Activated naive CD8-positive, alpha-beta T cell treated with anti-CD3 and anti-CD28 coated beads, Interleukin-2, amount 10 ng/mL, durations not matched to agents 7 days and 5 days (primary cell): Measurements from ENCODE around the gene KLB. TPM values are rescaled to one million over a fixed set of nuclear protein-coding genes. Genes with fewer than 3 reads are reported as not detected.
"Not testable (repeated sequence)": the region's sequence is repeated elsewhere in the genome, so short reads cannot be mapped to it uniquely, and the experiment has no call there.

ENCODE experiments used
- ATAC-seq: fragments of 150-1000 bp; cut with Tn5 transposase; one replicate; pipeline ENCODE4 v1.10.0; 2021; ENCODE audit warnings: low read depth, moderate library complexity
- POLR2A ChIA-PET: fragments of 350-600 bp; sonication (Branson Sonifier 250); formaldehyde crosslinking; loops from one replicate; lab custom pipeline; 2021; ENCODE audit warnings: antibody characterized with exemption; lab: Charles Lee
- DNase-seq: peaks from one replicate; pipeline ENCODE4 v3.0.0; 2021
- H3K27ac Mint-ChIP-seq: one replicate; pipeline ENCODE4 v1.8.0; 2022; ENCODE audit warnings: mild to moderate bottlenecking, mixed read lengths
- H3K27me3 Mint-ChIP-seq: one replicate; pipeline ENCODE4 v1.8.0; 2022; ENCODE audit warnings: mild to moderate bottlenecking, moderate library complexity, mixed read lengths
- H3K36me3 Mint-ChIP-seq: one replicate; pipeline ENCODE4 v1.8.0; 2021; ENCODE audit warnings: mild to moderate bottlenecking, mixed read lengths
- H3K4me1 Mint-ChIP-seq: one replicate; pipeline ENCODE4 v1.8.0; 2021; ENCODE audit warnings: mixed read lengths
- H3K4me3 Mint-ChIP-seq: one replicate; pipeline ENCODE4 v1.8.0; 2022; ENCODE audit warnings: mild to moderate bottlenecking, moderate library complexity, mixed read lengths
- H3K9me3 Mint-ChIP-seq: one replicate; pipeline ENCODE4 v1.8.0; 2021; ENCODE audit warnings: mixed read lengths
- total RNA-seq, 2 experiments: library from RNA; stranded (reverse); gene quantifications; one replicate each; pipeline ENCODE4 v1.2.3, GENCODE V29; 2021

The KLB gene
- total RNA-seq, 2 experiments from 2014 or later = not detected

DNA sequence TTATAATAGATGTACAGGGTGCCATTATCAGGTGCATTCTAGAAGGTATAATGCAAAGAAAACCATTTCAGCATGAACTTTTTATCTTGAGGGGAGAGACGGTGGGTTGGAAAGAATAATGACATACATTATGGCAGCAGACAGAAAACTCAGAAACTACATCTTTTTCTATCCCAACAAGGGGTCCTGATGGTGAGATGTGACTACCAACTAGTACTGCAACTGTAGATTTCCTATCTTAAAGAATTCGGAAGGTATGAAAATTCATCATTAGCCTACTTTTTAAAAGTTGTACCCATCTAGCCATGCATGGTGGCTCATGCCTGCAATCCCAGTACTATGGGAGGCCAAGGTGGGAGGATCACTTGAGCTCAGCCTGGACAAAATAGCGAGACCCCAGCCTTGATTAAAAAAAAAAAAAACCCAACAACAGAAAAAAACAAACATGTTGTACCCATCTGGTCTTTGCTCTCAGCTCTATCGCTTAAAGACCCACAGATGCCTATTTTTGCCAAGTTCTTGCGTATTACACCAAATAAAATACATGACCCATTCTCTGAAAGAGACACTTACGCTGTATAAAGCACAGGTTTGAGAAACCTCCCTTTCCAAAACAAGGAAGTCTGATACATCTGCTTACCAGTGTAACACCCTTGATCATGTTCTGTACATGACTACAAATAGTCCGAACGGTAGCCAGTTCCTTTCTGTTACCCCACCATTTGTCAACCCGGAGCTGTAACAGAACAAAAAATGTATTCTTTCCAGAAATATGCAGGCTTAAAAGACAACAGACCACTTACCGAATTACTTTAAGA, 50.4 kb downstream of the KLB start:
- Mint-ChIP-seq H3K27me3 (no peaks in the 10 kb centered on the region), H3K27ac (peak overlapping the region; percentile 97), H3K4me1 (peaks cover 44% of the 10 kb centered on the region), H3K36me3 (peaks cover 42% of the 10 kb centered on the region), H3K4me3 (peak overlapping the region; percentile 95), H3K9me3 (no peaks in the 10 kb centered on the region)
- ATAC-seq = no peak
- DNase-seq = no peak
- POLR2A ChIA-PET = interaction anchor here (0.6 to 2.8 kb wide), 5 partner anchors 12 to 569 kb away, joined by 3 to 16 read pairs (median 3); partner anchors contain the start of gene SMIM14

DNA sequence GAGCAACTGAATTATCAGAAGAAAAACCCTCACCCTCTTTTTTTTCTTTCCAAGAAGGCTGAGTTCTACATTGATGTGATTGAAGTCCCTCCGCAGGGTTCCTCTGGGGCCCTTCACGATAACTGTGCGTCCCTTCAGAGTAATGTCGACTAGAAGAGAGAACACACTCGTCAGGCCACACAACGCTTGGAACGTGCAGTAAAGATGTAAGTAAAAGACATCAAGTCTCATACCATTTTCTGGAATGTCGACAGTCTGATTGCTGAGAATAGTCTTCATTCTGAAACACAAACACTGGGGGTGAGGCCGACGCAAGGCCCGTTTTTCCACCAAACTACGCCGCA, 51.4 kb downstream of the KLB start:
- POLR2A ChIA-PET = interaction anchor here (0.6 to 2.8 kb wide), 9 partner anchors 10 to 518 kb away, joined by 3 to 21 read pairs (median 8); partner anchors contain the start of genes RFC1, SMIM14, UBE2K and UGDH
- not testable (repeated sequence) for ATAC-seq, DNase-seq, H3K9me3 Mint-ChIP-seq, H3K27me3 Mint-ChIP-seq
- Mint-ChIP-seq H3K4me3 (peak overlapping the region; percentile 95), H3K27ac (peak overlapping the region; percentile 97), H3K36me3 (peaks cover 34% of the 10 kb centered on the region), H3K4me1 (peaks cover 41% of the 10 kb centered on the region)

DNA sequence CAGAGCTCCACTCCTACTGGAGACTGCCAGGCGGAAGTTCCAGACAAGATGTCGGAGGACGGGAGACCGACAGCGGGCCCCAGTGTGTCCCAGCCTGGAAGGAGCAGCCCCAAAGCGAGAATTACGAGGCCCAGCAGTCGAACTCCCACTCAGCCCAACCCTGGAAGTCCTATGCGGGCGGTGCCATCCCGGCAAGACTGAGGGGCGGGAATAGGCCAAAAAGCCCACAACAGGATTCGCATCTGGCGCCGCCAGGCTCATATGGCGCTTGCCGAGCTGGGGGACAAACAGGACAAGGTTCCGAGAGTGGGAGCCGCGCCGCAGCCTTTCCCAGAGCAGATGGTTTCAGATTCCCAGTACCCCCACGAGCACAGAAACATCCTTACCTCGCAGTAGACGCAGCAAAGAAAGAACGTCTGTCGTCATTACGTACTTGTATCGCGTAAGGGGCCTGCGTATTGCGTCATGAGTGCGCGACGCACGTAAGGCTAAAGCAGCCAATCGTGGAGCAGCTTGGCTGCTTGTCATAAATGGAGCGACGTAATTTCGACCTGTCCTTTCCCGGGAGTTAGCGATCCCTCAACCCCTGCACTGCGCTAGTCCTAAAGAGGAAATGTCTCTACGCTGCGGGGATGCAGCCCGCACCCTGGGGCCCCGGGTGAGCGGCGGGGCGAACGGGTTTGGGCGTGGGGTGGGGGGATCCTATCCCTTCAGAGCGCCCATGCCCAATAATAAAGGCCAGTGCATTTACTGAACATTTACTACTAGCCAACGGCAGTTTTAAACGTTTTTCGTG, 52.0 kb downstream of the KLB start, which contains the start of the genes LIAS and RPL9:
Gene LIAS (plus strand): TSS at position 552 of the 796 bp plus-strand sequence. CDS start 62 bp downstream, at position 614.
Gene RPL9 (minus strand): TSS at position 418 of the 796 bp plus-strand sequence. CDS start 483 bp downstream, outside the sequence.
- Mint-ChIP-seq H3K4me1 (peaks cover 41% of the 10 kb centered on the region), H3K27ac (peak within 1 kb of the TSS; percentile 97), H3K27me3 (no peaks in the 10 kb centered on the region), H3K4me3 (peak within 1 kb of the TSS; percentile 95), H3K36me3 (peaks cover 29% of the 10 kb centered on the region), H3K9me3 (no peaks in the 10 kb centered on the region)
- ATAC-seq (peak; percentile 89), DNase-seq (peak; percentile 90)
- POLR2A ChIA-PET = interaction anchor here (0.6 to 2.8 kb wide), 11 partner anchors 10 to 600 kb away, joined by 3 to 21 read pairs (median 6); partner anchors contain the start of genes RFC1, SMIM14, UBE2K and UGDH

DNA sequence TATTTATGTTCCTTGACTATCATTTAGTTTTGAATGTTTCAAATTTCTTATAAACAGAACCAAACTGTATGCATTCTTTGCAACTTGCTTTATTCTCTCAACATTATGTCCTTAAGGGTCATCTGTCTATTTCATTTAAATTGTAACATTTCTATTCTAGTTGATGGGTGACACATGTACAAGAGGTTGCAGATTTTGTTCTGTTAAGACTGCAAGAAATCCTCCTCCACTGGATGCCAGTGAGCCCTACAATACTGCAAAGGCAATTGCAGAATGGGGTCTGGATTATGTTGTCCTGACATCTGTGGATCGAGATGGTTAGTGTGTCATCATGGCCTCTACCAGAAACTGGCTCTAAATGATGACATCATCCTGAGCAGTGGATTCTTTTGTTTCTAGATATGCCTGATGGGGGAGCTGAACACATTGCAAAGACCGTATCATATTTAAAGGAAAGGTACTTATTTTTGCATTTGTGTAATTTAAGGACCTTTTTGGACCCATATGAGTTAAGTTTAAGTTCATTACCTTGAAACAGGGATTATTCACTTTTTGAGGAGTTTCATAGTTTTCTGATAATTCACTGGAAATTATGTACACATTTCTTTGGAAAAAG, 58.3 kb downstream of the KLB start:
- peaks cover 5% of the 10 kb centered on the region for H3K36me3 Mint-ChIP-seq
- POLR2A ChIA-PET = no interaction called here
- ATAC-seq (peak; percentile 54), DNase-seq (no peak)
- H3K9me3 Mint-ChIP-seq = no peaks in the 10 kb centered on the region
- H3K27me3 Mint-ChIP-seq = no peaks in the 10 kb centered on the region
- peak overlapping the region; percentile 58 for H3K27ac Mint-ChIP-seq
- peaks cover 21% of the 10 kb centered on the region for H3K4me1 Mint-ChIP-seq
- H3K4me3 Mint-ChIP-seq = no peak overlapping the region

DNA sequence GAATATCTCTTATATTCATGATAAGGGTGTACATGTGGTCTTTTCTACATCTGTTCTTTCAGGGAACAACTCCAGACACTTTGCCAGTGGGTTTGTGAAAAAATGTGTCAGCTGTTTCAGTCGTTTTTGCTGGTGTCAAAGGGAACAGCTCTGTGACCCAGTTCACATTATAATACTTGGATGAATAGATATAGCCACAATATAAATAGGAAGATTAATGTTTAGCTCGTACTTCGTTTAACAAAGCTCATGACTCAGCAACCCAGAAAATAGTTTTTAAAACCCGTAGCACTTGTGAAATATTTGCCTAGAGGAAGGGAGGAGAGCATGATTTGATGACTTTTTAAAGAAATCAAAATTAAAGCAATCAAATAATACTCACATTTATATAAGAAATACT, 60.0 kb downstream of the KLB start:
- no peaks in the 10 kb centered on the region for H3K27me3 Mint-ChIP-seq
- H3K4me1 Mint-ChIP-seq = peaks cover 9% of the 10 kb centered on the region
- H3K27ac Mint-ChIP-seq = no peak overlapping the region
- no peaks in the 10 kb centered on the region for H3K9me3 Mint-ChIP-seq
- ATAC-seq = no peak
- no peak overlapping the region for H3K4me3 Mint-ChIP-seq
- peaks cover 5% of the 10 kb centered on the region for H3K36me3 Mint-ChIP-seq
- DNase-seq = no peak
- POLR2A ChIA-PET = interaction anchor here (0.6 to 0.7 kb wide), 2 partner anchors 167 to 927 kb away, joined by 3 read pairs; no protein-coding TSS in a partner anchor

DNA sequence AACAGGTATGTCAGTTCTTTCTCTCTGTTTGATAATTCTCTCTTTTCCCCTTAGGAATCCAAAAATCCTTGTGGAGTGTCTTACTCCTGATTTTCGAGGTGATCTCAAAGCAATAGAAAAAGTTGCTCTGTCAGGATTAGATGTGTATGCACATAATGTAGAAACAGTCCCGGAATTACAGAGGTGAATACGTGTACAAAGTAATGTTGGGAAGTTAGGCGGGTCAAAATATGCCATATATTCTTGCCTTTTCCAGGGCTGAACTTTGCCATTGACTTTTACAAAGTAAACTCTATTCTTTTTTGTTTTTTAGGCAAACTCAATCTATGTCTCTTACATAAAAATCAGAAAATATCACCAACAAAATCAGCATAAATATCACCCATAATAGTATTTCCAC, 60.7 kb downstream of the KLB start:
- POLR2A ChIA-PET = no interaction called here
- Mint-ChIP-seq H3K9me3 (no peaks in the 10 kb centered on the region), H3K27me3 (no peaks in the 10 kb centered on the region), H3K4me1 (peaks cover 9% of the 10 kb centered on the region), H3K27ac (no peak overlapping the region), H3K4me3 (no peak overlapping the region), H3K36me3 (peaks cover 5% of the 10 kb centered on the region)
- no peak for ATAC-seq
- no peak for DNase-seq

DNA sequence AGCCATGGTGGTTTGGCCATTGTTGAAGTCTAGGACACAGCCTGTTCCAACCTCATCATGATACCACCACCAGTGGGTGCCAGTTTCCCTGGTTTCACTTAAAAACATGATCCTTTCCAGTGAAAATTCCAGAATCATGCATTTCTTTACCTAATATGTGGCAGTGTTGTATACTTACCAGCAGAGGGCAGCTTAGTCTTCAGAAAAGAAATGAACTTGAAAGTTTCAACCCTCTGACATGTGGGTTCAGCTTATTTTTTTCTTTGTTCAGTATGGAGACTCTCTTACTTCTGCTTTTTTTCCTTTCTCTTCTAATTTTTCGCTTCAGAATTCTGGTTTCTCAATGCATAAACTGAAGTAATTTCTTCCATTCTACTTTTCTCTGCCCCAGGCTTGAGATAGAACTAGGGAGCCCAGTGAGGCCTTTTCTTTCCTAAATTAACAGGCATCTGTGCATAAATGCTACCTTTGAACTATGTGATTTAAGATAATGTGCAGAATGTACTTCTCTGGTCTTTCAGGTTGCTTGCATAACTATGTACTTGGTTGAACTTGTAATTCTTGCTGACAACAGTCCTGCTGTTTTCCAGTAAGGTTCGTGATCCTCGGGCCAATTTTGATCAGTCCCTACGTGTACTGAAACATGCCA, 62.8 kb downstream of the KLB start:
- no peak for DNase-seq
- no peaks in the 10 kb centered on the region for H3K9me3 Mint-ChIP-seq
- peak; percentile 54 for ATAC-seq
- no peaks in the 10 kb centered on the region for H3K27me3 Mint-ChIP-seq
- POLR2A ChIA-PET = interaction anchor here (0.5 to 1.4 kb wide), 3 partner anchors 11 to 228 kb away, joined by 4 to 8 read pairs (median 5); partner anchors contain the start of genes LIAS, RPL9 and UBE2K
- H3K4me3 Mint-ChIP-seq = no peak overlapping the region
- H3K4me1 Mint-ChIP-seq = peaks cover 9% of the 10 kb centered on the region
- peaks cover 10% of the 10 kb centered on the region for H3K36me3 Mint-ChIP-seq
- H3K27ac Mint-ChIP-seq = no peak overlapping the region

DNA sequence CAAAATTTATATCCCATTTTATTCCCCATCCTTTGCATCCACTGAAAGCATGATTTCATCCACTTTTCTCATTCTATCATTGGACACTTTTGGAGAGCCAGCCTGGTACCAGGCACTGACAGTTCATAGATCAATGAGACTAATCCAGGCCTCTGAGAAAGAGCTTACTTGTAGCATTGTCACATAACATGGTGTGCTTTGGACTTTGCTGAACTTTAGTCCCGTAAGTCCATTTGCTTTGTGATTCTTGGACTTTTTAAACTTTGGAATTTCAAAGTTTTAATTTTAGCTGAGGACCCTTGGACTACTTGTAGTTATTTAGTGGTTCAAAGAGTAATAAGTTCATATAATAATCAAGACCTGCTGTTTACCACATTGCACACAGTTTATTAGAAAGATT, 63.7 kb downstream of the KLB start:
- POLR2A ChIA-PET = no interaction called here
- Mint-ChIP-seq H3K4me3 (no peak overlapping the region), H3K27ac (no peak overlapping the region), H3K9me3 (no peaks in the 10 kb centered on the region), H3K36me3 (peaks cover 7% of the 10 kb centered on the region), H3K4me1 (peaks cover 7% of the 10 kb centered on the region), H3K27me3 (no peaks in the 10 kb centered on the region)
- ATAC-seq = no peak
- no peak for DNase-seq

DNA sequence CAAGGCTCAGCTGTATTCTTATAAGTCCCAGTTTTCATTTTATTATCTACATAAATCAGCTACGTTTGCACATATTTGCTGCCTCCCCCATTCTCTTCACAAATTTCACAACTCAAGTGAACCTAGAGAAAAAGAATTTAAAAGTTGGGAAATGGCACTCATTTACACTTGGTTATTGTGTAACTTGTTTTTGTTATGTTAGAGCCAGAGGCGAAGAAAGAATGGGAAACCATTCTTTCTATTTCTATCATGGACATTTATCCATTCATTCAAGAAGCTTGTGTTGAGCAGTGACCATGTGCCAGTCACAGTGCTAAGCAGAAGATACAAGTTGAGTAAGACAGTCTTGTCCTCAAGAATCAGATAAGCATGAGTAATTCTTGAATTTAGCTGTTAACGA, 65.7 kb downstream of the KLB start:
- no peaks in the 10 kb centered on the region for H3K9me3 Mint-ChIP-seq
- peaks cover 7% of the 10 kb centered on the region for H3K36me3 Mint-ChIP-seq
- DNase-seq (no peak), ATAC-seq (no peak)
- H3K4me1 Mint-ChIP-seq = peaks cover 7% of the 10 kb centered on the region
- H3K27me3 Mint-ChIP-seq = no peaks in the 10 kb centered on the region
- H3K4me3 Mint-ChIP-seq = no peak overlapping the region
- H3K27ac Mint-ChIP-seq = no peak overlapping the region
- POLR2A ChIA-PET = no interaction called here

DNA sequence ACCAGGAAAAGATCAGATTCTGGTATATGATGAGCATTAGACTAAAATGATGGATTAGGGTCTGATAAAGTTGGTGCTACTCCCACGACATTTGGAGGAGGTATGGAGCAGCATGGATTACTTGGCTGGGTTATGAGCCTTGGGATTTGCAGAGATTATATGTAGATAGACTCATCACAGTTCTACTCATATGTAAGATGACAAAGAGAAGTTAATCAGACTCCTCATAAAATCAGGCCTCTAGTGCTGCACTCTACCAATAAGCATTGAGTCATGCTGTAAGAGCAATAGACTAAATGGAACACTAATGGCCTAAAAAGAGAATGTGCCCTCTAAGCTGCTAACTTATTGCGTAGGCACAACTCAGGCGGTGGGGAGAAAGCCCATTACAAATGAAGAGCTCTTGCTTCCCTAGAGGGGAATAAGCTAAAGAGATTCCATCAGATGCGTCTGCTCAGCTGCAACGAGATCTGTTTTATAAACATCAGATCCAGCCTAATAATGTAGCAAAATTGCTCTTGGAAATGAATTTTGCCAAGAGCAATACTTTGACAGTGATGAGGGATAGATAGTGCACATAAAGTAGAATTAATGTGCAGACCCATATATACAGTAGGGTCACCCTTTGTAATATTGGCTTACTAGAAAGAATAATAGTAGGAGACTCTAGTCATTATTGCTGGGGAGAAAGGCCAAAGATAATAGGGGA, 69.6 kb downstream of the KLB start:
- no peak for DNase-seq
- ATAC-seq = no peak
- H3K4me1 Mint-ChIP-seq = no peaks in the 10 kb centered on the region
- no peak overlapping the region for H3K4me3 Mint-ChIP-seq
- peaks cover 7% of the 10 kb centered on the region for H3K36me3 Mint-ChIP-seq
- no peak overlapping the region for H3K27ac Mint-ChIP-seq
- no peaks in the 10 kb centered on the region for H3K27me3 Mint-ChIP-seq
- POLR2A ChIA-PET = no interaction called here
- no peaks in the 10 kb centered on the region for H3K9me3 Mint-ChIP-seq

DNA sequence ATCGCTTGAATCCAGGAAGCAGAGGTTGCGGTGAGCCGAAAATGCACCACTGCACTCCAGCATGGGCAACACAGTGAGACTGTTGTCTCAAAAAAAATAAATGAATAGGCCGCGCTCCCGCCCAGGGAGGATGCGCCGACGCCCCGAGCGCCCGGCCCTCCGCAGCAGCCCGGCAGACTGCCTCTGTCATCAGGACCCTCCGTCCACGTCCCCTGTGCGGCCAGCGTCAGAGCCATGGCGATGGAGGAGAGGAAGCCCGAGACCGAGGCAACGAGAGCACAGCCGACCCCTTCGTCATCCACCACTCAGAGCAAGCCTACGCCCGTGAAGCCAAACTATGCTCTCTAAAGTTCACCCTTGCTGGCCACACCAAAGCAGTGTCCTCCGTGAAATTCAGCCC, 73.5 kb downstream of the KLB start:
- Mint-ChIP-seq H3K9me3 (no peaks in the 10 kb centered on the region), H3K4me1 (no peaks in the 10 kb centered on the region), H3K27ac (no peak overlapping the region), H3K4me3 (no peak overlapping the region), H3K27me3 (no peaks in the 10 kb centered on the region), H3K36me3 (peaks cover 2% of the 10 kb centered on the region)
- ATAC-seq = no peak
- DNase-seq = no peak
- POLR2A ChIA-PET = interaction anchor here (0.6 kb wide), 1 partner anchor 244 kb away, joined by 3 read pairs; no protein-coding TSS in a partner anchor
